Activated T-helper 1 cell treated with anti-CD3 and anti-CD28 coated beads, Interleukin-12 subunit alpha, Interleukin-12 subunit beta, Interleukin-2, Interleukin-4 antibody, amounts not matched to agents 30 ng/mL and 10 ng/mL and 1 ng/mL, durations not matched to agents 14 hours and 24 hours and 36 hours (primary cell): ENCODE data around the gene DNM3. TPM values are rescaled to one million over a fixed set of nuclear protein-coding genes. Genes with fewer than 3 reads are reported as not detected.

Experiments
- DNase-seq: peaks from one replicate; pipeline ENCODE4 v3.0.0; 2021; ENCODE audit warnings: low spot score
- H3K27ac Mint-ChIP-seq: one replicate; pipeline ENCODE4 v1.8.0; 2021; ENCODE audit warnings: mild to moderate bottlenecking, mixed read lengths
- H3K27me3 Mint-ChIP-seq: one replicate; pipeline ENCODE4 v1.8.0; 2022; ENCODE audit warnings: mild to moderate bottlenecking, moderate library complexity, mixed read lengths; ENCODE audit not compliant: insufficient read depth
- H3K36me3 Mint-ChIP-seq: one replicate; pipeline ENCODE4 v1.8.0; 2021; ENCODE audit warnings: low read depth, mixed read lengths
- H3K4me1 Mint-ChIP-seq: one replicate; pipeline ENCODE4 v1.8.0; 2021; ENCODE audit warnings: low read depth, mixed read lengths
- H3K4me3 Mint-ChIP-seq: one replicate; pipeline ENCODE4 v1.8.0; 2021; ENCODE audit warnings: mild to moderate bottlenecking, moderate library complexity, mixed read lengths
- H3K9me3 Mint-ChIP-seq: one replicate; pipeline ENCODE4 v1.8.0; 2021; ENCODE audit warnings: mixed read lengths
- intact Hi-C: fragments of 100-400 bp; cut with micrococcal nuclease; formaldehyde crosslinking; loops from one replicate; pipeline ENCODE4 v1.15.1; 2024
- total RNA-seq: library from RNA; stranded (reverse); gene quantifications from 2 replicates; pipeline ENCODE4 v1.2.3, GENCODE V29; 2022

Gene DNM3
- total RNA-seq, 1 donor from 2014 or later, result 0.62 TPM

DNA sequence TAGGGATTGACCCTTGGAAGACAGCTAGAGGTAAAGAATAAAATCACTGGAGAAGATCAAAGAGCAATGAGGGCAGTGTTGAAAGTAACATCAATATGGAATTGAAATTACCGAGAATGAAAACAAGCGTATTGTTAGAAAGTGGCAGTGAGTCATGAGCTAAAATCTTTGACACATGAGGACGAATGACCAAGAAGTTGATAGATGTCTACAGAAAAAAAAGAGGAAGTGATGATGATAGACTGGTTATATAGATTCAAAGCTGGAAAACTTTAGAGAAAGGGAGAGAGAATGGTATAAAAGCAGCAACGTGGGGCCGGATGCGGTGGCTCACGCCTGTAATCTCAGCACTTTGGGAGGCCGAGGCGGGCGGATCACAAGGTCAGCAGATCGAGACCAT is 12.5 kb upstream of the DNM3 start:
- Mint-ChIP-seq H3K27ac (no peak overlapping the region), H3K4me3 (no peak overlapping the region), H3K4me1 (no peaks in the 10 kb centered on the region), H3K36me3 (peaks cover 5% of the 10 kb centered on the region), H3K27me3 (peaks cover 2% of the 10 kb centered on the region), H3K9me3 (peaks cover 36% of the 10 kb centered on the region)
- intact Hi-C loops, result no loop called here
- no peak for DNase-seq

DNA sequence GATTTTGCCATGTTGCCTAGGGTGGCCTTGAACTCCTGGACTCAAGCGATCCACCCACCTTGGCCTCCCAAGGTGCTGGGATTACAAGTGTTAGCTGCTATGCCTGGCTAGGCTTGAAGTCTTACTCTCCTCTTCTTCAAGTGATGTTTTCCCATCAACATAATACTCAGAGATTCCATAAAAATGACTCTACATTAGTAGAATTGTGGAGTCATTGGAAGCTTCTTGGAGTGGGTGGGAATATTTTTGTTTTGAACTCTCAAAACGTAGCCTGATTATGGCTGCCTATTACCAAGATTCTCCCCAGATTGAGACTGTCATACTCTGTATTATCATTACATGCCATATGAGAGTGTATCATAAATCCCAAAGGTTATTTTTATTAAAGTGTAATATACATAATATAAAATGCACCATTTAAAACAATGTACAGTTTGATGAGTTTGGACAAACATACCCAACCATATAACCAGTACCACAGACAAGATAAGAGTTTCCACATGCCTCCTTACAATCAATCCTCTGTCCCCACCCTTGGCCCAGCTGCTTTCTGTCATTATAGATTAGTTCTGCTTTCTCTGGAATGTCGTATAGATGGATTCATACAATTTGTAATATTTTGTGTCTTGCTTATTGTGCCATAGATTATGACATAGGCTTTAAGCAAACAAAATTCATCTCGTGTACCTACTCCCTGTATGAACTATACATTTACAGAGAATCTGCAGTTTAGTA is 8.0 kb upstream of the DNM3 start:
- intact Hi-C loops, result no loop called here
- Mint-ChIP-seq H3K4me1 (no peaks in the 10 kb centered on the region), H3K9me3 (peaks cover 6% of the 10 kb centered on the region), H3K27me3 (peaks cover 2% of the 10 kb centered on the region), H3K36me3 (no peaks in the 10 kb centered on the region), H3K27ac (no peak overlapping the region), H3K4me3 (no peak overlapping the region)
- no peak for DNase-seq

DNA sequence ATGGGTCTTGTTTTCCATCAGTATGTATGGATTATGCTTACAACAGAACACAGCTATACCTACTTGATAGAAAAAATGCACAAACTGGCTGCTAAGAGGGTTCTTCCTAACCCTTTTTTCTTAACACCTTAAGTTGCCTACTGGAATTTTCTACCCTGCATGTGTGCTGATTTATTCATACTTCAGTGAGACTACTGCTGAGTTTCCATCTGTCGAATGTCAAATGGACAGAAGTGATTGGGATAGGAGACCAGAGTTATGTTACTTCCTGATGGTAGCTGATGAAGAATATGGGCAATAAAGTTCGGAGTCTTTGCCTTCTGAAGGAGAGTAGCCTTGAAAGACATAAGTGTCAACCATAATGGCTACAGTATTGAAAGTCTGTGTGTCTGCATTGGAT is 6.5 kb upstream of the DNM3 start:
- no peak for DNase-seq
- Mint-ChIP-seq H3K4me1 (no peaks in the 10 kb centered on the region), H3K4me3 (no peak overlapping the region), H3K27ac (no peak overlapping the region), H3K9me3 (no peaks in the 10 kb centered on the region), H3K27me3 (peaks cover 2% of the 10 kb centered on the region), H3K36me3 (no peaks in the 10 kb centered on the region)
- intact Hi-C loops, result no loop called here

DNA sequence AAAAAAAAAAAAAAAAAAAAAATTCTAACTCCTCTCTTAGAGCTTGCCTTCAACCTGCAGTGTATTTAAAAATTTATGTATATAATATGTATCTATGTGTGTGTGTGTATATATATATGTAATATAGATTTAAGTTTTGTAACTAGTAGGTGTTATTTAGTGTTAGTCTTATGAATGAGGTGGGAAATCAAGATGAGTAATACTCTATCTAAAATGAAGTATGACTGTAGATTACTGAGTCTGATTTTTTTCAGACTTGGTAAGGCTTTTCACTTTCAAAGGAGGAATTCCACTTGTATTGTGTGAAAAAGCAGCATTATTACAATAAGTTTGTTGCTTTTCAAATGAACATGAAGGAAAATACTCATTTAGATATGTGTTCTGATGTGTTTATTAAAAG is 5.4 kb upstream of the DNM3 start:
- Mint-ChIP-seq H3K36me3 (no peaks in the 10 kb centered on the region), H3K4me3 (no peak overlapping the region), H3K4me1 (peaks cover 6% of the 10 kb centered on the region), H3K27ac (no peak overlapping the region), H3K9me3 (no peaks in the 10 kb centered on the region), H3K27me3 (peaks cover 10% of the 10 kb centered on the region)
- DNase-seq, result no peak
- intact Hi-C loops, result no loop called here

DNA sequence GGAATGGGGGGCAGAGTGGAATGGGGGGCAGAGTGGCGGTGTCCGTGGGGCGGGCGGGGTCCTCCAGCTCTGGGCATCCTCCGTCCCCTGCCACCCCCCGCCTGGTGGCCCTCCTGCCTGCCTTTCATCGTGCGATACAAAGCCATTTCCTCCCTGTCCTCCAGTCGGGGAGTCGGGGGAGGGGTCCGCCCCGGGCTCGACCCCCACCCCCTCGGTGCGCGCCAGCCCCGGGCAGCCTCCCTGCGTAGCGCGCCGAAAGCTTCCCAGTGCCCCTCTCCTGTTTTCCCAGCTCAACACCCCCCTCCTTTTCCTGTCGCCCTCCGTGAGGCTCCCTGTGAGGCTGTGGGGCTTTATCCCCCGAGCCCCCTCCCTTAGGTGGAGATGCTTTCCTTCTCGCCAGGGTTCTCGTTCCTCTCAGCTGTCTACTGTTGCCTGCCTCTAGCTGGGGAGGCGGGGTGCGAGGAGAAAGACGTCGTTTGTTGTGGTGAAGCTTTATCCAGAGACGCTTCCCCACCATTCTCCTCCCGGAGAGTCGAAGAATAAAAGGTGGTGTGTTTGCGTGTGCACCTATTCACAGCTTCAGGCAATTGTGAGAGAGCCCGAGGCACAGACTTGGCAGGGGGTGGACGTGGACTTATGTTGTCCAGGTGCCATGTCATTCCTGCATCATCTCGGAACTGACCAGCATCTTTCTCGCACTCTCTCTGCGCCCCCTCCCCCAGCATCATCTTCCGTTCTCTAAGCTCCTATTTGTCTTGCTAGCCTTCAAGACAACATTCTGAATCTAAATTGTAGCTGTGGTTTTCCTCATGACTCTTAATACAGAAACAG is 848 bp downstream of the DNM3 start:
- no peaks in the 10 kb centered on the region for H3K36me3 Mint-ChIP-seq
- DNase-seq, result no peak
- peaks cover 18% of the 10 kb centered on the region for H3K4me1 Mint-ChIP-seq

DNA sequence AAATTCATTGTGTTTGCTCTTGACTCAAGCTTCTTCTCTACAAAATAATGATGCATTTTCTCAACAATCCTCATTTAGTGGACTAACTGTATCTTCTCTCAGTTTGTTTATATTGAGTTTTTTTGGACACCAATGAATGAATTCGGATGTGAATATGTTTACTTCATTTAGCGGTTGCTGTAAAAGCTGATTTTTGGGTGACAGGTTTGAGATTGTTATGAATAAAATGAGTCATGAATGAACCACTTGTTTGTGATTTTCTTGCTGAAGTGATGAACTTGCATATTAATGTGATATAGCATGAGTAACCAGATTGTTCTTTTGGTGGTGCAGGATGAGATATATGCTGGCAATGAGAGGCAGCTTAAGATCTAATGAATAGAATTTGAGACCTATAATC is 3.1 kb downstream of the DNM3 start:
- peaks cover 45% of the 10 kb centered on the region for H3K27me3 Mint-ChIP-seq
- DNase-seq, result no peak
- peaks cover 18% of the 10 kb centered on the region for H3K4me1 Mint-ChIP-seq
- intact Hi-C loops, result loop anchor here (5.0 kb wide), 2 partner anchors 42 to 187 kb away; no protein-coding TSS in a partner anchor
- H3K36me3 Mint-ChIP-seq, result no peaks in the 10 kb centered on the region
- H3K9me3 Mint-ChIP-seq, result no peaks in the 10 kb centered on the region
- no peak overlapping the region for H3K4me3 Mint-ChIP-seq
- H3K27ac Mint-ChIP-seq, result no peak overlapping the region

More for the DNA sequence above, 848 bp downstream of the DNM3 start:
- peak overlapping the region; percentile 87 for H3K4me3 Mint-ChIP-seq
- peaks cover 38% of the 10 kb centered on the region for H3K27me3 Mint-ChIP-seq
- intact Hi-C loops, result loop anchor here (1.0 to 5.0 kb wide), 6 partner anchors 25 to 185 kb away; partner anchors contain the start of genes METTL13 and VAMP4
- H3K27ac Mint-ChIP-seq, result peak overlapping the region; percentile 12
- no peaks in the 10 kb centered on the region for H3K9me3 Mint-ChIP-seq

DNA sequence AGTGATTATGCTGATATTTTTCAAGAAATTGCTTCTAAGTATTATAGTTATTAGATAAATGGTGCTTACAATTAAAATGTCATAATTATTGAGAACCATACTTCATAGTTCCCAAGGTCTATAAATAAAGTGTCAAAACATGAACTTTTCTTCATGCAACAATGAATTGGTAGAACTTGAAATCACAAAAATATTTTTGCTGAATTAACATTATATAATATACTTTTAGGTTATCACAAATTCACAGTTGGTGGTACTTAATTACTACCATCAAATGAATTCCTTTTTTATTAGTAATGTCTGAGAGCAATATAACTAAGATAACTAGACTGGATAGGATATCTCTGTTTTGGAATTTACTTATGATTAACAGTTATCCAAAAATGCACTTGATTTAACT is 4.7 kb downstream of the DNM3 start:
- no peak overlapping the region for H3K4me3 Mint-ChIP-seq
- intact Hi-C loops, result no loop called here
- no peaks in the 10 kb centered on the region for H3K36me3 Mint-ChIP-seq
- no peak overlapping the region for H3K27ac Mint-ChIP-seq
- H3K4me1 Mint-ChIP-seq, result peaks cover 11% of the 10 kb centered on the region
- H3K27me3 Mint-ChIP-seq, result peaks cover 40% of the 10 kb centered on the region
- no peaks in the 10 kb centered on the region for H3K9me3 Mint-ChIP-seq
- DNase-seq, result no peak

DNA sequence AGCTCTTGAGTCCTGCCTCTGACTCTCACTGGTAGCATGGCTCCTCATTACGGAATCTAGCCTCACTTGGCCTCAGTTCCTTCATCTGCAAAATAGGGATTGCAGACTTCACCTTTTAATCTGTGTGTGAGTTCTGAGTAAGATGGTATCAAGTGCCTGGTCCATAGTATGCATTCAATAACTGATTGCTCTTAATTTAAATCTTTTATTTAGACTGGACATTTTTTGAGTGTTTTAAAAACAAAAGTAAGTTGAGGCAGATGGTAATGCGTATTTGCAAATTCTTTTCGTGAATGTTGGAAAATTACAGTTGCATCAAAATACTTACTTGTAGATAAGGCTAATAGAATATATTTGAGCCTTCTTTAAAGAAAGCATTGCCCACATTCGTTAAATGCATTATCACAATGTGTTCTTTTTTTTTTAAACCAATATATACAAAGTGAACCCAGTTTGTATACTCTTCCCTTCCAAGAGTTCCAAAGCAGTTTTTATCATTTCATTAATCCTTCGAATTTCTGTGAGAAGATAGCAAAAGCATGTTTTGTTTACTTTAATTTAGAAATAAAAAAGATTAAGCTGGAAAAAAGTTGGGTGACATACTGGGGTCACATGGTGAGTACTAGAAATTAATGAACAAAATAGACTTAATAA is 8.1 kb downstream of the DNM3 start:
- intact Hi-C loops, result no loop called here
- H3K27me3 Mint-ChIP-seq, result peaks cover 22% of the 10 kb centered on the region
- no peaks in the 10 kb centered on the region for H3K4me1 Mint-ChIP-seq
- H3K36me3 Mint-ChIP-seq, result no peaks in the 10 kb centered on the region
- no peak overlapping the region for H3K4me3 Mint-ChIP-seq
- DNase-seq, result no peak
- H3K27ac Mint-ChIP-seq, result no peak overlapping the region
- H3K9me3 Mint-ChIP-seq, result no peaks in the 10 kb centered on the region

DNA sequence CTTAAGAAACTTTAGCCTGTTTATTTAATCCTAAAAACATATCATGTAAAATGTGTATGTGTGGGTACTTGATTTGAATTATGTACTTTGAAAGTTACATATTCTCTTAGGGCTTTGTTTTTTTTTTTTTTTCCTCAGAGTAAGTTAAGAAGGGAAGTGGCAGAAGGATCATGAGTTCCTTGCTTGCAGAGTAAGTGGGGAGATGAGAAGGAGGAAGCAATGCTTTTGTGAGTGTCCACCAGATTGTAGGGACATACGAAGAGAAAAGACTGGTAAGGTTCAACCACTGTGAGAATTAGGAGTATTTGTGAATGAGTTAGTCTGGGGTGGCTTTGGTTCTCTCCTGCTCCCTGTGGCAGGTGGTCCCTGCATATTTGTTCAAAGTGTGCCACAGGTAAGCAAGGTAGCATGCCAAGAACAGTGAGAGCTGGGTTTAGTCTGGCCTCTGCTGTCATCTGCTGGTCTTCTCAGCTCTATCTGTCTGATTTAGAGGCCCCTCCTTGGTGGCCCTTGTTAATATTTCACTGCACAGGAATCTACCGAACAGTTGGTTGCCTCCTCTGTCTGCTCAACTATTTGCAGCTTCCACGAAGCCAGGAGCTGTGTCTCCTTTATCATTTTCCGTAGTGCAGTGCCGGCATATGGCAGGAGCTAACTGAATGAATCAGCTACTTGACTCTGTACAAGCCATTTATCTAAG is 9.5 kb downstream of the DNM3 start:
- Mint-ChIP-seq H3K4me3 (no peak overlapping the region), H3K27me3 (peaks cover 17% of the 10 kb centered on the region), H3K9me3 (no peaks in the 10 kb centered on the region), H3K27ac (no peak overlapping the region), H3K36me3 (no peaks in the 10 kb centered on the region), H3K4me1 (no peaks in the 10 kb centered on the region)
- intact Hi-C loops, result no loop called here
- DNase-seq, result no peak

DNA sequence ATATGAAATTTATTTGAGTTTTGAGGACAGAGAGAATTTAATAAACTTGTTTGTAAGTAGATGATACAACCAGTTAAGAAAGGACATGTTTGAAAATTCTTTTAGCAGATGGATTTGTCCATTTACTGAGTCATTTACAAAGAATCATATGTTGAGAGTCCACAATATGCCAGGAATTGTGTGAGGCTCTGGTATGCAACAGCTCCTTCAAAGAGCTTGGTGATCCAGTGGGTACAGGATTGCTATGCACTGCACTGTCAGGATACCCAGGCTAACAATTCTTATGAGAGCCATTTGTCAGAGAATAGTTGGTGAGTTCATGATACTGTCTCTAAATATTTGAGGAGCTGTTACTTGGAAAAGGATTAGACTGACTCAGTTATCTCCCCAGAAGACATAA is 11.0 kb downstream of the DNM3 start:
- no peak for DNase-seq
- H3K27ac Mint-ChIP-seq, result no peak overlapping the region
- H3K9me3 Mint-ChIP-seq, result peaks cover 3% of the 10 kb centered on the region
- H3K4me3 Mint-ChIP-seq, result no peak overlapping the region
- H3K4me1 Mint-ChIP-seq, result no peaks in the 10 kb centered on the region
- H3K27me3 Mint-ChIP-seq, result peaks cover 18% of the 10 kb centered on the region
- intact Hi-C loops, result no loop called here
- no peaks in the 10 kb centered on the region for H3K36me3 Mint-ChIP-seq

DNA sequence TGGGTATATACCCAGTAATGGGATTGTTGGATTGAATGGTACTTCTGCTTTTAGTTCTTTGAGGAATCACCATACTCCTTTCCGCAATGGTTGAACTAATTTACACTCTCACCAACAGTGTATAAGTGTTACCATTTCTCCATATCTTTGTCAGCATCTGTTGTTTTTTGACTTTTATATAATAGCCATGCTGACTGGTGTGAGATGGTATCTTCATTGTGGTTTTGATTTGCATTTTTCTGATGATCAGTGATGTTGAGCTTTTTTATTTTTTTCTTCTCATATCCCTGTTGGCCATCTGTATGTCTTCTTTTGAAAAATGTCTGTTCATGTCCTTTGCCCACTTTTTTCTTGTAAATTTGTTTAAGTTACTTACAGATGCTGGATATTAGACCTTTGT is 14.1 kb downstream of the DNM3 start:
- DNase-seq, result no peak
- intact Hi-C loops, result no loop called here
- Mint-ChIP-seq H3K4me1 (no peaks in the 10 kb centered on the region), H3K9me3 (peaks cover 4% of the 10 kb centered on the region), H3K27me3 (peaks cover 10% of the 10 kb centered on the region), H3K27ac (no peak overlapping the region), H3K4me3 (no peak overlapping the region), H3K36me3 (no peaks in the 10 kb centered on the region)

DNA sequence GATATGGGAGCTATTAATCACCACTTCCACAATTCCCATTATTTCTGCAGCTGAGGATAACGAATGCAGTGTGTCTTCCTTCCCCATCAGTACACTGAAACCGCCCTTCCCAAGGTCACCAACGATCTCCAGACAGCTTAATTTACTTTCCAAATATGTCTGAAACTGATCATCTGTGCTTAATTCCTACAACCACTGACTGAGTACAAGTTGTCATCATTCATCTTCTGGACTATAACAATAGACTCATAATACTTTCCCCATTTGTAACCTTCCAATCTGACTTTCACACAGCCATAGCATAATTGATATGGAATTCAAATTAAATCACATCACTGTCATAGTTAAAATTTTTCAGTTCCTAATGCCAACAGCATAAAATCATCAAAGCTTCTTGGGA is 17.4 kb downstream of the DNM3 start:
- Mint-ChIP-seq H3K27me3 (peaks cover 5% of the 10 kb centered on the region), H3K27ac (no peak overlapping the region), H3K9me3 (peaks cover 4% of the 10 kb centered on the region), H3K4me1 (no peaks in the 10 kb centered on the region), H3K4me3 (no peak overlapping the region), H3K36me3 (no peaks in the 10 kb centered on the region)
- no peak for DNase-seq
- intact Hi-C loops, result no loop called here
